GM18868 (cell line): ENCODE measurements around the gene CLCNKA.
"Not testable (repeated sequence)": the region's sequence is repeated elsewhere in the genome, so short reads cannot be mapped to it uniquely, and the experiment has no call there.

Source experiments
- ATAC-seq: cut with Tn5 transposase; IDR thresholded peaks from one replicate; pipeline ENCODE4 v1.9.1; 2021; ENCODE audit warnings: mild to moderate bottlenecking, moderate library complexity; ENCODE audit not compliant: unreplicated experiment

The CLCNKA gene

DNA sequence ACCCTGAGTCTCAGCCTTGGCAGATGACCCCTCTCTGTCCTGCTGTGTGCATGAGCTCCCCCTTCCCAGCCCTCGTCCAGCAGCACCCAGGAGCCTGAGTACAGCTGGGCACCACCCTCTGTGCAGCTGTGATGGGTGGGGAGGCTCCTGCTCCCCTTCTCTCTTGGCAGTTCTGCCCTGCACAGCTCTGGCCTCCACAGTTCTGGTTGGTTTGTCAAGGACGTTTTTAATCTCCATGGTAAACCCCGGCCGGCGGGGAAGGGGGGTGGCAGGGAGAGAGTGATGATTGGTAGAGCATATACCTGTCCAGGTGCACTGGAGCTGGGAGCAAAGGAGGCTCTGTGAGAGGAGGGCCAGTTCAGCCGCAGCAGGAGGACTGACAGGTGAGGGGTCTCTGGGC is at the start of gene CLCNKA:
Gene CLCNKA (plus strand): TSS at position 356 of the 400 bp plus-strand sequence. CDS start 584 bp downstream, outside the sequence.
- ATAC-seq, result no peak

DNA sequence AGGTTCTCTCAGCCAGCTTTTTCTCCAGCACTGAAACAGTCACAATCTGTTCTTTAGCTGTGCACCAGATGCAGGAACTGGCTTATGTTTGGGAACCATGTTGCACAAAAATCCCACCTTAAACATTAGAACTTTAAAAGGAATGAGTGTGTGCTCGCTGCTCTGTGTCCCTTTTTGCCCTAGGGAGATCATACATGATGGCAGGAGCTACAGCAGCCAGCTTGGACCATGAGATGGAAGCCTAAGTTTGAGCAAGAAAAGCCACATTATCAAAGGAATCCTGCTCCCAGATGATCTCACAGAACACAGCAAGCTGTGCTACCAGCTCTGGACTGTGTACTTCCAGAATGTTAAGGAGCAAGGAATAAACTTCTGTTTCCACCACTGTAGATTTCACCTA is 49.4 kb upstream of the CLCNKA start:
- no peak for ATAC-seq

GRCh38 chr1:15973772-15974171 is 48.1 kb upstream of the CLCNKA start:
- no peak for ATAC-seq

- peak; percentile 47 for ATAC-seq
Measured at GRCh38 chr1:15974855-15975254, 47.0 kb upstream of the CLCNKA start.

GRCh38 chr1:15975358-15975804 is 46.5 kb upstream of the CLCNKA start:
- ATAC-seq, result peak; percentile 58

DNA sequence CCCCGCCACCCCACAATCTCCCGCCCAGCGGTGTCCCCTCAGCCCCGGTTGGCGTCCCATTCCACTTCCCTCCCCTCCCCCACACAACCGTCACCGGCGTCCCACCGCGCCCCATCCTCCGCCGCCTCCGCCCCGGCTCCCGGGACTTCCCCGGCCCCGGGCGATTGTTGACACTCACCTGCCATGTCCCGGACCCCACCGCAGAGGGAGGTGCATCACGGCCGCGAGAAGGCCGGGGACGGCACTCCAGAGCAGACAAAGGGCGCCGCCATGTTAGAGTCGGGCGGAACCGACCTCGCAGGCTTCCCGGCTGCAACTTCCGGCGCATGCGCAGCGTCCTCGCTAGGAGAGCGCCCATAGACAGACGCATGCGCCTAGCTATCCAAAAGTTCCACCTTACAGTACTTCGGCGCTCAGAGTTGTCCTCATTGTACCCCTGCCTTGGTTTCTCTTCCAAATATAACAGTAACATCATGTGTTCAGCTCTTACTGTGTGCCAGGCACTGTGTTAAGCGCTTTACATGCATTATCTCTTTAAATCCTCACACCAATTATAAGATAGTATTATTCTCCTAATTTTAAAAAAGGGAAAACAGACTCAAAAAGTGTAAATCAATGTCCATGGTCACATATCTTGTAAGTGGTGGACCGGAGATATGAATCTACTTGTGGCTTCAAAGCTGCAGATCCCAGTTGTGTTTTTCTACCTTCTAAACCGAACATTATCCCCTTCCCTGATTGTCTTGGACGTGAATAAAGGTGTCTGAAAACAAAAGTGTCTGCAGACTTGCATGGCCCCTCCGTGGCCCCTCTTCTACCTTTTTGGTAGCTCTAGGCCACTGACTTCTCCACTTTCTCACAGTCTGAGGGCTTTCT is 45.8 kb upstream of the CLCNKA start, which contains the start of gene ZBTB17:
Gene ZBTB17 (minus strand): TSS at position 297 of the 876 bp plus-strand sequence. CDS start 27,606 bp downstream, outside the sequence.
- ATAC-seq, result peak; percentile 70

DNA sequence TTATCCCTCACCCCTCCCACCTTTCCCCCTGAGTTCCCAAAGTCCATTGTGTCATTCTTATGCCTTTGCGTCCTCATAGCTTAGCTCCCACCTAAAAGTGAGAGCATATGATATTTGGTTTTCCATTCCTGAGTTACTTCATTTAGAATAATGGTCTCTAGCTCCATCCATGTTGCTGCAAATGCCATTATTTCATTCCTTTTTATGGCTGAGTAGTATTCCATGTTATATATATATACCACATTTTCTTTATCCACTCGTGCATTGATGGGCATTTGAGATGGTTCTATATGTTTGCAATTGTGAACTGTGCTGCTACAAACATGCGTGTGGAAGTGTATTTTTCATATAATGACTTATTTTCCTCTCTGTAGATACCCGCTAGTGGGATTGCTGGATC is 43.9 kb upstream of the CLCNKA start:
- ATAC-seq, result not testable (repeated sequence)

- no peak for ATAC-seq
Measured at GRCh38 chr1:15981679-15982078, 40.2 kb upstream of the CLCNKA start.

- no peak for ATAC-seq
Measured at GRCh38 chr1:15983275-15983674, 38.6 kb upstream of the CLCNKA start.

DNA sequence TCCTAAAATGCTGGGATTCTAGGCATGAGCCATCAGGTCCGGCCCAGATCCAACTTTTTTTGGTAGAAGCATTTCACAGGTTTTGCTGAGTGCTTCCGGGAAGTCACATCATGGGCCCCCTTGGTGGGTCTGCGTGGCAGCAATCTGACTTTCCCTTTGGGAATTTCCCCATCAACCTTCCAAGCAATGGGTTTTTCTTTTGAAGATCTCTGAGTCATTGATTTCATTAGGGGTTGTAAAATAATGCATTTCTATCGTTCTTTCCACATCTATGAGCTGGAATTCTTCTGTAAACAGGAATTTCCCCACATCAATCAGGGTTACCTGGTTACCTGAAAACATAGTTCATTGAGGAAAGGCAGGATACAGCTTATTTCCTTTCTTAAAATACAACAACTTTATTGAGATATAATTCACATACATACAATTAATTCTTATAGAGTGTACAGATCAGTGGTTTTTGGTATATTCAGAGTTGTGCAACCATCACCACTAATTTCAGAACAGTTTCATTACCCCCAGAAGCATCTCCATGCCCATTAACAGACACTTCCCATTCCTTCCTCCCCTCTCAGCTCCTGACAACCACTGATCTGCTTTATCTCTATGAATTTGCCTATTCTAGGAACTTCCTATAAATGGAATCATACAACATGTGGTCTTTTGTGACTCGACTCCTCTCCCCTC is 36.1 kb upstream of the CLCNKA start:
- no peak for ATAC-seq

DNA sequence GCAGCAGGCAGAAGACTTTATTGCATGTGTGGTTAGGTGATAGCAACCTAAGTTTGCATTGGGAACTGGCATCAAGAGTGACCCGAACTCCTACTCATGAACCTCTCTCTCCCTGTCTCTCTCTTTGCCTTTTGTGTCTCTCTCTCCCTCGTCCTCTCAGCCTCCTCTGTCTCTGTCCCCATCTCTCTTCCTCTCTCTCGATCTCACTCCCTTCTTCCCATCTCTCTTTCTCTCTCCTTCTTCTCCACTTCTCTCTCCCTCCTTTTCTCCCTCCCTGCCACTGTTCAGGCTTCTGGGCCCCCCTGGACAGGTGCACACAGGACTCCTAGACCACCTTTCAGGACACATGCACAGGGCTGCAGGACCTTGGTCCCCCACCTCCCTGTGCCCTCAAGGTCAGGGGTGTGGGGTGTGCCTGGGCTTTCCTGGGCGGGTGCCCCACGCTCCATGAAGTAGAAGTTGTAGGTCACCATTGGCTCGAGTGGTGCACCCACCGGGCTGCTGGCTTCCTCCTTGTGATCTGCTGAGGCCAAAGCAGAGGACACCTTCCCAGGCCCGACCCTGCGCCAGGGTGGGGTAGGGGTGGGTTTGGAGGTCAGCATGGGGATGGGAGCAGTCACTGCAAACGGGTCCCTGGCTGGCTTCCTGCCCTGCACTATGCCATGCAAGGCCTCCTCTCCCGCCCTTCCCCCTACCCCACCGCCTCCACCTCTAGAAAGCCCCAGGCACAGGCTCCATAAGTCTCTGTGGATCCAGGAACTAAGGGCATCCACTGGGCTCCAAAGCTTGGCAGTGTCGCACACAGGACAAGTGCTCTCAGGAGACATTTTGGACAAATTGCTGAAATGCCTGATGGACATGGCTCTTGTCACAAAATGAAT is 32.7 kb upstream of the CLCNKA start:
- ATAC-seq, result no peak

GRCh38 chr1:15989776-15990175 is 32.1 kb upstream of the CLCNKA start:
- no peak for ATAC-seq

DNA sequence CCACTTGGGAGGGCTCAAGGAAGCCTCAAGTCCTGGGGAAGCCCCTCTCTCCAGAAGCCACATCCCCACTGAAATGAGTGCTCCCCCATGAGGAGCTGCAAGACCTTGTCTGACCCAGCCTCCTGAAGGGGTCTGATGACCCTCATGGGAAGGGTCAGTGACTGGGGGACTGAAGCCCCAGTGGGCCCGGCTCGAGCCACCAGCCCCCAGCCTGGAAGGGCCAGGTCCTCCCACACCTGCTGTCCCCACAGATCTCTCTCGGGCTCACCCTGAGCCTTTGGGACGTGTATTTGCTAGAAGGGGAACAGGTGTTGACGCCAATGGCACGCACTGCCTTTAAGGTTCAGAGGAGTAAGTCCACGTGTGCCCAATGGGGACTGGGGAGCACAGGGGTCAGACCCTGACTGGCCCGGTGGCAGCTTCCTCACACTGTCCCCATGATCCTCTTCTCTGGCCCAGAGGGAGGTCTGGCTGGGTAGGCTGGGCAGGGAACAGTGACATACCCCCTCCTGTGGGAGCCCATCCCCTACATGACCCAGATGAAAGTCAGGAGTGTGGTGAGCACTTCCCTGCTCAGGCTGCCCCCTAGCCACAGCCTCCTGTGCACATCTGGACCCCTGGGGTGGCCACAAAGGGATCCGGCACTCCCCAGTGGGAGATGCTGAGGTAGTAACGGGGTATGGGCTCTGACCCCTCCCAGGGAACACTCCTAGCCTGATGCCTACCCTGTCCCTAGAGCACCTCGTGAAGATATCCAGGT is 30.2 kb upstream of the CLCNKA start:
- no peak for ATAC-seq

DNA sequence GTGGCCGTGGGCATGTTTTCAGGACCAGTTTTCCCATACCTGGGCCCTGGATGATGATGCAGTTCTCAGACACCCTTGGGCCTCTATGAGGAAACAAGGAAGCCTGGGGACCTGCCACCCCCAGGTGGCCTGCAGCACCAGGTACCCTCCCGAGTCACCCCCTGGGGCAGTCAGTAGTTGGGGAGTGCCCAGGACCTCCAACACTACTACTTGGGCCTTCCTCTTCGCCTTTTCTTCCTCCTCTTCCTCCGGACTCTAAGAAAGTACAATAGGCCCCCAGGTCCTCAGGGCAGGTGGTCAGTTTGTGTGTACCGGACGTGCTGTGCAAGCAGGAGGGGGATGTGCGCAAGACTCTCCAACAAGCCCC is 29.7 kb upstream of the CLCNKA start:
- ATAC-seq, result no peak

- ATAC-seq, result no peak
Measured at GRCh38 chr1:15992582-15993500, 29.0 kb upstream of the CLCNKA start.

GRCh38 chr1:15993666-15994065 is 28.2 kb upstream of the CLCNKA start:
- ATAC-seq, result no peak

DNA sequence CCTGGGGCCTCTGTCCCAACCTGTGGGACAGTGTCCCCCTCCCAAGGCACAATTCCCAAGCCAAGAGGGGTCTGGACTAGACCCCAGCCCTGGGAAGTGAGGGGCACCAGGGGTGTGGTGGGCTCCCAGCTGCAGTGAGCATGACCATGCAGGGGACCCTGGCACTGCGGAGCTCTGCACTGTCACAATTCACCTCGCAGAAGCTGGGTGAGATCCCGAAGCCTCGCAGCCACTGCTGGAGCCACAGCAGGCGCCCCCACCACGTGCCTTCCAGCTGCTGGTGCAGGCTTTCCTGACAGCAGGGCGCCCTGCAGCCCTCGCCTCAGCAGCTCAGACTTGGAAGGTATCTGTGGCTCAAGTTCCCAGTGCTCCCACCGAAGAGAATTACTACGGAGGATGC is 27.8 kb upstream of the CLCNKA start:
- ATAC-seq, result no peak

GRCh38 chr1:15994590-15995351 is 27.1 kb upstream of the CLCNKA start:
- no peak for ATAC-seq
